ENCODE measurements around the gene PNPLA3.
"Not testable (repeated sequence)": the region's sequence is repeated elsewhere in the genome, so short reads cannot be mapped to it uniquely, and the experiment has no call there.

The PNPLA3 gene

DNA sequence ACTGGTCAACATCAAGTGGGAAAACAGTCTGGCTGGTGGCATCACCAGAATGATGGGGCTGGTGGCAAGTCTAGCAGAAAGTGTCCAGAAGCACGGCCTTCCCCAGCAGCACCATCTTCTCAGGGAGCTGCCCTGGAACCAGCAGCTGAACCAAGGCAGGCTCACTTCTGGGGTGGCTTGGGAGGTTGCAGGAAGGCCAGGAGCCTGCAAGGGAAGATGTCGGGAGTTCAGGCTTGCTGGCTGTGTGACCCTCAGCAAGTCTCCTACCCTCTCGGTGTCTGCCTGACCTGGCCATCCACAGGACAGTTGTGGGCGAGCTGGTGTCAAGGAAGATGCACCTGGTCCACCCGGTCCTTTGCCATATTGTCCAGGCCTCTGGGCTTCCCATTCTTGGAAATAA lies 29.5 kb upstream of the PNPLA3 start:
- DNase-seq (ENCODE audit: low read depth), result no peak
- no peak overlapping the region for H3K4me3 ChIP-seq (ENCODE audit: control insufficient read depth, low read depth, low read length)
- TF ChIP-seq, protein P1, sequence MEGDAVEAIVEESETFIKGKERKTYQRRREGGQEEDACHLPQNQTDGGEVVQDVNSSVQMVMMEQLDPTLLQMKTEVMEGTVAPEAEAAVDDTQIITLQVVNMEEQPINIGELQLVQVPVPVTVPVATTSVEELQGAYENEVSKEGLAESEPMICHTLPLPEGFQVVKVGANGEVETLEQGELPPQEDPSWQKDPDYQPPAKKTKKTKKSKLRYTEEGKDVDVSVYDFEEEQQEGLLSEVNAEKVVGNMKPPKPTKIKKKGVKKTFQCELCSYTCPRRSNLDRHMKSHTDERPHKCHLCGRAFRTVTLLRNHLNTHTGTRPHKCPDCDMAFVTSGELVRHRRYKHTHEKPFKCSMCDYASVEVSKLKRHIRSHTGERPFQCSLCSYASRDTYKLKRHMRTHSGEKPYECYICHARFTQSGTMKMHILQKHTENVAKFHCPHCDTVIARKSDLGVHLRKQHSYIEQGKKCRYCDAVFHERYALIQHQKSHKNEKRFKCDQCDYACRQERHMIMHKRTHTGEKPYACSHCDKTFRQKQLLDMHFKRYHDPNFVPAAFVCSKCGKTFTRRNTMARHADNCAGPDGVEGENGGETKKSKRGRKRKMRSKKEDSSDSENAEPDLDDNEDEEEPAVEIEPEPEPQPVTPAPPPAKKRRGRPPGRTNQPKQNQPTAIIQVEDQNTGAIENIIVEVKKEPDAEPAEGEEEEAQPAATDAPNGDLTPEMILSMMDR (conservative IDR thresholded peaks at IDR 0.05; ENCODE audit: control insufficient read depth, insufficient read depth, low read depth, low read length), result no peak

DNA sequence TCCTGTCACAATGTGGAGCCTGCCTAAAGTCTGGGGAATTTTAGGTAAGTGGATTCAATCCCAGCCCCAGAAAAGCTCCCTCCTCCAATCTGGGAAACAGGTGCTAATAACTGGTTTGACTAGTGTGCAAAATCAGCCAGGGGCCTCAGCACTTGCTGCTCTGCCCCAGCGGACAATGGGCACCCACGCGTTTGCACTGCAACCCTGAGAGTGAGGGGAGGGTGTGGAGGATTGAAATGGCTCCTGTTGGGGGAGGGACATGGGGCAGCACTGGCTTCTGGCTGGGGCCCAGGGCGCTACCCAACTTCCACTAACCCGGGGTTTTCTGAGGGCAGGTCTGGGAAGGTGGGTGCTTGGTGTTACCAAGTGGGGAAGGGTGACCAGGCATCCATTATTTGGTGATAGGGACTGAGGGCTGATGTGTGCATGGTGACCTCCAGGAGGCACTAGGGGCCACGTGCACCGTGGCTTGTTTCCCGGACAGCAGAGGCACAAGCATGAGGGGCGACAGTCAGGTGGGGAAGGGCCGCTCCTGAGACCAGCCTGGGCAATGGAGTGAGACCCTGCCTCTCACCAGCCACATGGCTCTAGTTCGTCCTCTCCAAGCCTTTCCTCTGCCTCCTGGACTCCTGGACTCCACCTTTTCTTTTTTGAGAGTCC lies 27.5 kb upstream of the PNPLA3 start:
- TF ChIP-seq, protein P1 (conservative IDR thresholded peaks at IDR 0.05; ENCODE audit: control insufficient read depth, insufficient read depth, low read depth, low read length), result no peak
- no peak for DNase-seq (ENCODE audit: low read depth)
- H3K4me3 ChIP-seq (ENCODE audit: control insufficient read depth, low read depth, low read length), result no peak overlapping the region

DNA sequence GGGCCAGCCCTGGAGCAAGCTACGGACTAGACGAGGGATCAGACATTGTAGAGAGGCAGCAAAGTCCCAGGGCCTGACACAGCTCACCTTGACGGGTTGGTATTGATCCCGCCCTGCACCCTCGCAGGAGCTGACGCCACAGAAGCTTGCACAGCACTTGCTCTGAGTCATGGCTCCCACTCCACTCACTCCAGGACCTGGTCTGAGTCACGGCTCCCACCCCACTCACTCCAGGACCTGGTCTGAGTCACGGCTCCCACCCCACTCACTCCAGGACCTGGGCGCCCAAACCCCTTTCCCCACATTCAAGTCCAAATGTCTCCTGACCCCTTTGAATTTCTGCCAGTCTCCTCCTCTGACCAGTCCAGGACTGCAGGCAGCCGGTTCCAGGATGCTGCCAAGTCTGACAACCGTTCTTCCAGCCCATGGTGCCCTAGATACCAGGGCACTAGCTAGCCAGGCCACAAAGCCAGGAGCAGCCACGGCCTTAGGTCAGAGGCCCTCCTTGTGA lies 25.8 kb upstream of the PNPLA3 start:
- TF ChIP-seq, protein P1 (conservative IDR thresholded peaks at IDR 0.05; ENCODE audit: control insufficient read depth, insufficient read depth, low read depth, low read length), result no peak
- peak; percentile 78 for DNase-seq (ENCODE audit: low read depth)
- H3K4me3 ChIP-seq (ENCODE audit: control insufficient read depth, low read depth, low read length), result no peak overlapping the region

DNA sequence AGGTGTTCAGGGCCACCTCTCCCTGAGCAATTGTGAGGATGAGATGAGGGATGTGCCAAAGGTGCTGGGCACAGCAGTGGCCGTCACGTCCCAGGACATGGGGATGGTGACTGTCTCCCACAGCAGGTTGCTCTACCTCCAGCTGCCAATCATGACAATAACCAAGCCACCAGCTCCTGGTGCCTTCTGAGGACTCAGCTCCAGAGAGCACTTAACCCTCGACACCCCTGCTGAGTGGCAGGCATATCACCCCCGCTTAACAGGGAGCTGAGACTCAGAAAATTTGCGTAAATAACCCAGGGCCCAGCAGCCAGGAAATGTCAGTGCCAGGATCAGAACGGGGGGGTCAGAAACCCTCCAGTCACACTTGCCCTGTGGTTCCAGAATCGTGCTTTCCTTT lies 23.4 kb upstream of the PNPLA3 start:
- no peak for DNase-seq (ENCODE audit: low read depth)
- H3K4me3 ChIP-seq (ENCODE audit: control insufficient read depth, low read depth, low read length), result no peak overlapping the region
- TF ChIP-seq, protein P1 (conservative IDR thresholded peaks at IDR 0.05; ENCODE audit: control insufficient read depth, insufficient read depth, low read depth, low read length), result no peak

DNA sequence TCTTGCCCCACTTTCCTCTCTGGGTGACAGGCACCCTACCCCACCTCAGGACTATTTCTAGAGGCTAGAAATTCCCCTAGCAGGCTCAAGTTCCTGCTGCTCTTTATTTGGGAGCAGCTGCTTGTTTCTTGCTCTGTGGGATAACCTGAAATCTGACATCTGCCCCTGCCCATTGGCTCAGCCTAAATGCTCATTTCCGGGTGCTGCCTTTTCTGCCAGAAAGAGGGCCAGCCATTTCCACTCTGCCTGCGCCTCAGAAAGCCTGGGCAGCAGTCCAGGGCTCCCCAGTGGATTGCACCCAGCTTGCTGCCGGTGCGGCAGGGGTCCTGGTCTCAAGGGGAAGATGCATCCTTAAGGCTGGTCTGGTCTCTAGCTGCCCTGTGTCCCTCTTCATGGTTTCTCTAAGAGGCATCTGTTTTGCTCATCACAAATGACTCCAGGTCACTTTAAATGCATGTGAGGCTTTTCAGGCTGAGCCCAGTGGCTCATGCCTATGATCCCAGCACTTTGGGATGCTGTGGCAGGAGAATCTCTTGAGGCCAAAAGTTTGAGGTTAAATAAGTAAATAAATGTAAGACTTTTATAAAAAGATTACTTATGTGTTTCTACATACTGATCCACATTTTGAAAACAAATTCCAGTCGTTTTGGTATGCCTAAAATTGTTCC lies 21.5 kb upstream of the PNPLA3 start:
- peak; percentile 89 for DNase-seq (ENCODE audit: low read depth)
- no peak overlapping the region for H3K4me3 ChIP-seq (ENCODE audit: control insufficient read depth, low read depth, low read length)
- TF ChIP-seq, protein P1 (conservative IDR thresholded peaks at IDR 0.05; ENCODE audit: control insufficient read depth, insufficient read depth, low read depth, low read length), result no peak

DNA sequence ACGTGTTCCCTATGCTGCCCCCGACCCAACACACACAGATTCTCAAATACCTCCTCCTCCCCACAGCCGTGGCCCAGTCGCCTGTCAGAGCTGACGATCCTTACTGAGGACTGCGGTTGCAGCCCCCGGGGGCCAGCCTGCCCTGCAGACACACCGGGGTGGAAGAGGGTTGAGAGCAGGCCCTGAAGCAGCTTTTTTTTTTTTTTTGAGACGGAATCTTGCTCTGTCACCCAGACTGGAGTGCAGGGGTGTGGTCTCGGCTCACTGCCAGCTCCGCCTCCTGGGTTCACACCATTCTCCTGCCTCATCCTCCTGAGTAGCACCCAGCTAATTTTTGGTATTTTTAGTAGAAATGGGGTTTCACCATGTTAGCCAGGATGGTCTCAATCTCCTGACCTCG lies 20.6 kb upstream of the PNPLA3 start:
- not testable (repeated sequence) for DNase-seq (ENCODE audit: low read depth); H3K4me3 ChIP-seq (ENCODE audit: control insufficient read depth, low read depth, low read length)

DNA sequence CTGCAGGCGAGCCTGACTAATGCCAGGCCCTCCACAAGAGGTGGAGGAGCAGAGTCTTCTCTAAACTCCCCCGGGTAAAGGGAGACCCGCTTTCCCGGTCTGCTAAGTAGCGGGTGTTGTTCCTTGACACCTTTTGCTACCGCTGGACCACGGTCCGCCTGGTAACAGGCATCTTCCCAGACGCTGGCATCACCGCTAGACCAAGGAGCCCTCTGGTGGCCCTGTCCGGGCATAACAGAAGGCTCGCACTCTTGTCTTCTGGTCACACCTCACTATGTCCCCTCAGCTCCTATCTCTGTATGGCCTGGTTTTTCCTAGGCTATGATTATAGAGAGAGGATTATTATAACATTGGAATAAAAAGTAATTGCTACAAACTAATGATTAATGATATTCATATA lies 19.2 kb upstream of the PNPLA3 start:
- TF ChIP-seq, protein P1 (conservative IDR thresholded peaks at IDR 0.05; ENCODE audit: control insufficient read depth, insufficient read depth, low read depth, low read length), result peak; percentile 28
- H3K4me3 ChIP-seq (ENCODE audit: control insufficient read depth, low read depth, low read length); DNase-seq (ENCODE audit: low read depth): not testable (repeated sequence)
